Measurements from ENCODE around the gene USP17L26. TPM values are rescaled to one million over a fixed set of nuclear protein-coding genes. Genes with fewer than 3 reads are reported as not detected.
"Not testable (repeated sequence)": the region's sequence is repeated elsewhere in the genome, so short reads cannot be mapped to it uniquely, and the experiment has no call there.

USP17L26 gene, protein sequence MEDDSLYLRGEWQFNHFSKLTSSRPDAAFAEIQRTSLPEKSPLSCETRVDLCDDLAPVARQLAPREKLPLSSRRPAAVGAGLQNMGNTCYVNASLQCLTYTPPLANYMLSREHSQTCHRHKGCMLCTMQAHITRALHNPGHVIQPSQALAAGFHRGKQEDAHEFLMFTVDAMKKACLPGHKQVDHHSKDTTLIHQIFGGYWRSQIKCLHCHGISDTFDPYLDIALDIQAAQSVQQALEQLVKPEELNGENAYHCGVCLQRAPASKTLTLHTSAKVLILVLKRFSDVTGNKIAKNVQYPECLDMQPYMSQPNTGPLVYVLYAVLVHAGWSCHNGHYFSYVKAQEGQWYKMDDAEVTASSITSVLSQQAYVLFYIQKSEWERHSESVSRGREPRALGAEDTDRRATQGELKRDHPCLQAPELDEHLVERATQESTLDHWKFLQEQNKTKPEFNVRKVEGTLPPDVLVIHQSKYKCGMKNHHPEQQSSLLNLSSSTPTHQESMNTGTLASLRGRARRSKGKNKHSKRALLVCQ
- total RNA-seq = not detected in 2 replicates

DNA sequence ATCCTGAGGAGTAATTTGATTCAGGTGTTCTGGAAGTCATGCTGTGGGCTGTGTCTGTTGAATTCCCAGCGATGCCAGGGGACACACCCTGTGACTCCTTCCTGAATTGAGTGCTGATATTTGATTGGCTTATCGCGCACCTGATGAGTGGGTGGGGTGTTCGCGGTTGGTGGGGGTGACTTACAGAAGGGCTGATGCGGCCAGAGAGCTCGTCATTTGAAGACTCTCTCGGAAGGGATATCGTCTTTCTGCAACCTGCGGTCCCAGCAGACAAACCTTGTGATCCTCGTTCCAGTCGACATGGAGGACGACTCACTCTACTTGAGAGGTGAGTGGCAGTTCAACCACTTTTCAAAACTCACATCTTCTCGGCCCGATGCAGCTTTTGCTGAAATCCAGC is at the start of gene USP17L26:
TSS of gene USP17L26 (plus strand) at position 301 of the 400 bp plus-strand sequence. CDS start at position 301, 0 bp downstream.
- not testable (repeated sequence) for H3K4me1 ChIP-seq (ENCODE audit: insufficient read depth, low read length); H2AFZ ChIP-seq (ENCODE audit: low read length); H4K20me1 ChIP-seq (ENCODE audit: insufficient read depth, low read length); H3K27ac ChIP-seq (ENCODE audit: low read depth, low read length); H3K36me3 ChIP-seq (ENCODE audit: insufficient read depth, low read length); H3K9me3 ChIP-seq (ENCODE audit: low read depth, low read length); H3K4me3 ChIP-seq (ENCODE audit: insufficient read depth, low read length); DNase-seq (ENCODE audit: insufficient read length, low spot score, missing footprints); H3K79me2 ChIP-seq (ENCODE audit: insufficient read depth, low read length); H3K27me3 ChIP-seq (ENCODE audit: insufficient read depth, low read length); H3K4me2 ChIP-seq (ENCODE audit: insufficient read depth, low read length)

DNA sequence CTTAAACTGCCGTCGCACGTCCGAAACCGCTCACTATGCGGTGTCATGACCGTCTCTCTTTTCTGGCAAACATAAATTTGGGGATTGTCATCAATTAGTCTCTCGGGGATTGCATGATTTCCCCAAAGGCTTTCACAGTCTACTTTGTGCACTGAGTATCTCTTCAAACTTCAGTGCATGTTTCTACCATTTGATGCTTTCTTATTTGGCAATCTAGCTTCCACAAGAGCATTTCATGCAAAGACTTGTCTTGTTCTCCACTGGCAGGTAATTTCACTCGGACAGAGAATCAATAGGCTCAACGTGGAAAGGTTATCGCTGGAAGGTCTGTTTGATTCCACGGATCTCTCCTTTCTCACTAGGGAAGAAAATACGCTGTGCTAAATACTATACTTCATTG is 10.3 kb upstream of the USP17L26 start:
- H3K27me3 ChIP-seq (ENCODE audit: insufficient read depth, low read length); H3K4me1 ChIP-seq (ENCODE audit: insufficient read depth, low read length); H3K27ac ChIP-seq (ENCODE audit: low read depth, low read length); H3K4me3 ChIP-seq (ENCODE audit: insufficient read depth, low read length); H3K9me3 ChIP-seq (ENCODE audit: low read depth, low read length); H4K20me1 ChIP-seq (ENCODE audit: insufficient read depth, low read length); H3K4me2 ChIP-seq (ENCODE audit: insufficient read depth, low read length); H3K79me2 ChIP-seq (ENCODE audit: insufficient read depth, low read length); DNase-seq (ENCODE audit: insufficient read length, low spot score, missing footprints); H3K36me3 ChIP-seq (ENCODE audit: insufficient read depth, low read length); H2AFZ ChIP-seq (ENCODE audit: low read length): not testable (repeated sequence)

DNA sequence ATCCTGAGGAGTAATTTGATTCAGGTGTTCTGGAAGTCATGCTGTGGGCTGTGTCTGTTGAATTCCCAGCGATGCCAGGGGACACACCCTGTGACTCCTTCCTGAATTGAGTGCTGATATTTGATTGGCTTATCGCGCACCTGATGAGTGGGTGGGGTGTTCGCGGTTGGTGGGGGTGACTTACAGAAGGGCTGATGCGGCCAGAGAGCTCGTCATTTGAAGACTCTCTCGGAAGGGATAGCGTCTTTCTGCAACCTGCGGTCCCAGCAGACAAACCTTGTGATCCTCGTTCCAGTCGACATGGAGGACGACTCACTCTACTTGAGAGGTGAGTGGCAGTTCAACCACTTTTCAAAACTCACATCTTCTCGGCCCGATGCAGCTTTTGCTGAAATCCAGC is 9.6 kb upstream of the USP17L26 start, which contains the start of gene USP17L24:
TSS of gene USP17L24 (plus strand) at position 301 of the 400 bp plus-strand sequence. CDS start at position 301, 0 bp downstream.
- H3K36me3 ChIP-seq (ENCODE audit: insufficient read depth, low read length); H3K79me2 ChIP-seq (ENCODE audit: insufficient read depth, low read length); H3K9me3 ChIP-seq (ENCODE audit: low read depth, low read length); H3K4me2 ChIP-seq (ENCODE audit: insufficient read depth, low read length); H3K27ac ChIP-seq (ENCODE audit: low read depth, low read length); H3K27me3 ChIP-seq (ENCODE audit: insufficient read depth, low read length); H4K20me1 ChIP-seq (ENCODE audit: insufficient read depth, low read length); DNase-seq (ENCODE audit: insufficient read length, low spot score, missing footprints); H3K4me3 ChIP-seq (ENCODE audit: insufficient read depth, low read length); H2AFZ ChIP-seq (ENCODE audit: low read length); H3K4me1 ChIP-seq (ENCODE audit: insufficient read depth, low read length): not testable (repeated sequence)

DNA sequence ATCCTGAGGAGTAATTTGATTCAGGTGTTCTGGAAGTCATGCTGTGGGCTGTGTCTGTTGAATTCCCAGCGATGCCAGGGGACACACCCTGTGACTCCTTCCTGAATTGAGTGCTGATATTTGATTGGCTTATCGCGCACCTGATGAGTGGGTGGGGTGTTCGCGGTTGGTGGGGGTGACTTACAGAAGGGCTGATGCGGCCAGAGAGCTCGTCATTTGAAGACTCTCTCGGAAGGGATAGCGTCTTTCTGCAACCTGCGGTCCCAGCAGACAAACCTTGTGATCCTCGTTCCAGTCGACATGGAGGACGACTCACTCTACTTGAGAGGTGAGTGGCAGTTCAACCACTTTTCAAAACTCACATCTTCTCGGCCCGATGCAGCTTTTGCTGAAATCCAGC is 4.8 kb upstream of the USP17L26 start, which contains the start of gene USP17L25:
TSS of gene USP17L25 (plus strand) at position 301 of the 400 bp plus-strand sequence. CDS start at position 301, 0 bp downstream.
- H2AFZ ChIP-seq (ENCODE audit: low read length); H4K20me1 ChIP-seq (ENCODE audit: insufficient read depth, low read length); H3K27me3 ChIP-seq (ENCODE audit: insufficient read depth, low read length); H3K4me2 ChIP-seq (ENCODE audit: insufficient read depth, low read length); H3K27ac ChIP-seq (ENCODE audit: low read depth, low read length); H3K9me3 ChIP-seq (ENCODE audit: low read depth, low read length); H3K79me2 ChIP-seq (ENCODE audit: insufficient read depth, low read length); H3K4me3 ChIP-seq (ENCODE audit: insufficient read depth, low read length); H3K36me3 ChIP-seq (ENCODE audit: insufficient read depth, low read length); DNase-seq (ENCODE audit: insufficient read length, low spot score, missing footprints); H3K4me1 ChIP-seq (ENCODE audit: insufficient read depth, low read length): not testable (repeated sequence)

DNA sequence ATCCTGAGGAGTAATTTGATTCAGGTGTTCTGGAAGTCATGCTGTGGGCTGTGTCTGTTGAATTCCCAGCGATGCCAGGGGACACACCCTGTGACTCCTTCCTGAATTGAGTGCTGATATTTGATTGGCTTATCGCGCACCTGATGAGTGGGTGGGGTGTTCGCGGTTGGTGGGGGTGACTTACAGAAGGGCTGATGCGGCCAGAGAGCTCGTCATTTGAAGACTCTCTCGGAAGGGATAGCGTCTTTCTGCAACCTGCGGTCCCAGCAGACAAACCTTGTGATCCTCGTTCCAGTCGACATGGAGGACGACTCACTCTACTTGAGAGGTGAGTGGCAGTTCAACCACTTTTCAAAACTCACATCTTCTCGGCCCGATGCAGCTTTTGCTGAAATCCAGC is 4.6 kb downstream of the USP17L26 start, which contains the start of gene USP17L5:
TSS of gene USP17L5 (plus strand) at position 301 of the 400 bp plus-strand sequence. CDS start at position 301, 0 bp downstream.
- not testable (repeated sequence) for H3K27me3 ChIP-seq (ENCODE audit: insufficient read depth, low read length); H3K4me1 ChIP-seq (ENCODE audit: insufficient read depth, low read length); H3K4me3 ChIP-seq (ENCODE audit: insufficient read depth, low read length); H2AFZ ChIP-seq (ENCODE audit: low read length); DNase-seq (ENCODE audit: insufficient read length, low spot score, missing footprints); H3K79me2 ChIP-seq (ENCODE audit: insufficient read depth, low read length); H3K27ac ChIP-seq (ENCODE audit: low read depth, low read length); H4K20me1 ChIP-seq (ENCODE audit: insufficient read depth, low read length); H3K36me3 ChIP-seq (ENCODE audit: insufficient read depth, low read length); H3K4me2 ChIP-seq (ENCODE audit: insufficient read depth, low read length); H3K9me3 ChIP-seq (ENCODE audit: low read depth, low read length)

DNA sequence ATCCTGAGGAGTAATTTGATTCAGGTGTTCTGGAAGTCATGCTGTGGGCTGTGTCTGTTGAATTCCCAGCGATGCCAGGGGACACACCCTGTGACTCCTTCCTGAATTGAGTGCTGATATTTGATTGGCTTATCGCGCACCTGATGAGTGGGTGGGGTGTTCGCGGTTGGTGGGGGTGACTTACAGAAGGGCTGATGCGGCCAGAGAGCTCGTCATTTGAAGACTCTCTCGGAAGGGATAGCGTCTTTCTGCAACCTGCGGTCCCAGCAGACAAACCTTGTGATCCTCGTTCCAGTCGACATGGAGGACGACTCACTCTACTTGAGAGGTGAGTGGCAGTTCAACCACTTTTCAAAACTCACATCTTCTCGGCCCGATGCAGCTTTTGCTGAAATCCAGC is 9.4 kb downstream of the USP17L26 start, which contains the start of gene USP17L27:
TSS of gene USP17L27 (plus strand) at position 301 of the 400 bp plus-strand sequence. CDS start at position 301, 0 bp downstream.
- not testable (repeated sequence) for DNase-seq (ENCODE audit: insufficient read length, low spot score, missing footprints); H3K27ac ChIP-seq (ENCODE audit: low read depth, low read length); H3K4me1 ChIP-seq (ENCODE audit: insufficient read depth, low read length); H3K4me3 ChIP-seq (ENCODE audit: insufficient read depth, low read length); H3K4me2 ChIP-seq (ENCODE audit: insufficient read depth, low read length); H3K27me3 ChIP-seq (ENCODE audit: insufficient read depth, low read length); H3K36me3 ChIP-seq (ENCODE audit: insufficient read depth, low read length); H4K20me1 ChIP-seq (ENCODE audit: insufficient read depth, low read length); H3K9me3 ChIP-seq (ENCODE audit: low read depth, low read length); H3K79me2 ChIP-seq (ENCODE audit: insufficient read depth, low read length); H2AFZ ChIP-seq (ENCODE audit: low read length)

DNA sequence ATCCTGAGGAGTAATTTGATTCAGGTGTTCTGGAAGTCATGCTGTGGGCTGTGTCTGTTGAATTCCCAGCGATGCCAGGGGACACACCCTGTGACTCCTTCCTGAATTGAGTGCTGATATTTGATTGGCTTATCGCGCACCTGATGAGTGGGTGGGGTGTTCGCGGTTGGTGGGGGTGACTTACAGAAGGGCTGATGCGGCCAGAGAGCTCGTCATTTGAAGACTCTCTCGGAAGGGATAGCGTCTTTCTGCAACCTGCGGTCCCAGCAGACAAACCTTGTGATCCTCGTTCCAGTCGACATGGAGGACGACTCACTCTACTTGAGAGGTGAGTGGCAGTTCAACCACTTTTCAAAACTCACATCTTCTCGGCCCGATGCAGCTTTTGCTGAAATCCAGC is 14.1 kb downstream of the USP17L26 start, which contains the start of gene USP17L28:
TSS of gene USP17L28 (plus strand) at position 301 of the 400 bp plus-strand sequence. CDS start at position 301, 0 bp downstream.
- H2AFZ ChIP-seq (ENCODE audit: low read length); H3K27ac ChIP-seq (ENCODE audit: low read depth, low read length); H3K36me3 ChIP-seq (ENCODE audit: insufficient read depth, low read length); H3K4me3 ChIP-seq (ENCODE audit: insufficient read depth, low read length); H3K79me2 ChIP-seq (ENCODE audit: insufficient read depth, low read length); H3K27me3 ChIP-seq (ENCODE audit: insufficient read depth, low read length); DNase-seq (ENCODE audit: insufficient read length, low spot score, missing footprints); H4K20me1 ChIP-seq (ENCODE audit: insufficient read depth, low read length); H3K9me3 ChIP-seq (ENCODE audit: low read depth, low read length); H3K4me2 ChIP-seq (ENCODE audit: insufficient read depth, low read length); H3K4me1 ChIP-seq (ENCODE audit: insufficient read depth, low read length): not testable (repeated sequence)

DNA sequence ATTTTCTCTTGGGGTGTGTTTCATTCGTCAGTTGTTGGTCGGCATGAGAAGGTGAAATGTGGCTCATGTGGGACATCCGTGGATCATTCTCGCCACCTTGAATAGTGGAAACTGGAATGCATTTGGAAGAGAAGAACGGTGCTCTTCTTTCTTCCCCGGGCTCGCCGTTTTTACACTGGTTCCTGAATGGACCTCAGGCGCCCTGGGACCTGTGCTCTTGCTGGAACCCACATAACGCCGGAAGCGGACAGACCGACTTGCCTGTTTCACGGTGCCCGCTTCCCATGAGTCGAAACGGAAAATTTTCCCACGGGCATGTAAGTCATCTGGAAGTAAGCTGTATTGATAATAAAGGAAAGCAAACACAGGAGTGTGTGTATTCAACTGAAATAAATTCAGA is 16.4 kb downstream of the USP17L26 start:
- H3K27me3 ChIP-seq (ENCODE audit: insufficient read depth, low read length); H3K4me1 ChIP-seq (ENCODE audit: insufficient read depth, low read length); H4K20me1 ChIP-seq (ENCODE audit: insufficient read depth, low read length); H3K4me2 ChIP-seq (ENCODE audit: insufficient read depth, low read length); H3K36me3 ChIP-seq (ENCODE audit: insufficient read depth, low read length); H3K9me3 ChIP-seq (ENCODE audit: low read depth, low read length); H3K27ac ChIP-seq (ENCODE audit: low read depth, low read length); DNase-seq (ENCODE audit: insufficient read length, low spot score, missing footprints); H3K4me3 ChIP-seq (ENCODE audit: insufficient read depth, low read length); H3K79me2 ChIP-seq (ENCODE audit: insufficient read depth, low read length); H2AFZ ChIP-seq (ENCODE audit: low read length): not testable (repeated sequence)
